NCI-H187 treated with DMSO at 0.1 percent for 48 hours (cell line): ENCODE measurements around the gene HOXD10.

Experiments used
- DNase-seq: peaks from one replicate; lab custom pipeline; 2025; lab: John Stamatoyannopoulos, UW

HOXD10 gene

DNA sequence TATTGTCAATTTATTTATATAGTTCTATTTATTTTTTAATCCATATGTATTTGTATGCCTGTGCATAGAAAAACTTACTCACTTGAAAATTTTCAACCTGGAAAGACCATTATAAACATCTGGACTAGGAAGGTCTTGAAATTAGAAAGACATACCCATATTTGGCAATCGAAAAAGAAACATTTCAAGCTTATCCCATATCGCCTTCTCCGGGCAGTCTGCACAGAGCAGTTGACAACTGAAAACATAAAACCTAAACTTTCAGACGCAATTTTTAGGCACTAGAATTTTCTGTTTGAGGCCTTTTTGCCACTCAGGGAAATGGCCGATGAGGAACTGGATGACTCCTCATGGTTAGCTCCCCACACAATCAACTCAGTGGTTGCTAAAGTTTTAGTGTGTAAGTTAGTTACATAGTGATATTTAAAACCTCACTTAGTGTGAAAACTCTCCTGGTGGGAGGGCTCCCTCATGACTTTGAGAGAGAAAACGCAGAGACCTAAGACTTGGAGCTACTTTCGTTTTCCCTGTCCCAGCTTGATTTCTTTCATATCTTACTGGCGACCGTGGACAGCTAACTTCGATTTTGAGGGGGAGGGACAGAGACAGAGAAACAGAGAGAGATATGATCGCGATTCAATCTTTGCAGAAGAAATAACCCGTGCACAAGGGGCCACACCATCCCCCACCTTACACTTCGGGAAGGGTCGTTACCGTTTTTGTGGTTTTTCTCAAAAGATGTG is 20.2 kb upstream of the HOXD10 start:
- DNase-seq, result no peak

DNA sequence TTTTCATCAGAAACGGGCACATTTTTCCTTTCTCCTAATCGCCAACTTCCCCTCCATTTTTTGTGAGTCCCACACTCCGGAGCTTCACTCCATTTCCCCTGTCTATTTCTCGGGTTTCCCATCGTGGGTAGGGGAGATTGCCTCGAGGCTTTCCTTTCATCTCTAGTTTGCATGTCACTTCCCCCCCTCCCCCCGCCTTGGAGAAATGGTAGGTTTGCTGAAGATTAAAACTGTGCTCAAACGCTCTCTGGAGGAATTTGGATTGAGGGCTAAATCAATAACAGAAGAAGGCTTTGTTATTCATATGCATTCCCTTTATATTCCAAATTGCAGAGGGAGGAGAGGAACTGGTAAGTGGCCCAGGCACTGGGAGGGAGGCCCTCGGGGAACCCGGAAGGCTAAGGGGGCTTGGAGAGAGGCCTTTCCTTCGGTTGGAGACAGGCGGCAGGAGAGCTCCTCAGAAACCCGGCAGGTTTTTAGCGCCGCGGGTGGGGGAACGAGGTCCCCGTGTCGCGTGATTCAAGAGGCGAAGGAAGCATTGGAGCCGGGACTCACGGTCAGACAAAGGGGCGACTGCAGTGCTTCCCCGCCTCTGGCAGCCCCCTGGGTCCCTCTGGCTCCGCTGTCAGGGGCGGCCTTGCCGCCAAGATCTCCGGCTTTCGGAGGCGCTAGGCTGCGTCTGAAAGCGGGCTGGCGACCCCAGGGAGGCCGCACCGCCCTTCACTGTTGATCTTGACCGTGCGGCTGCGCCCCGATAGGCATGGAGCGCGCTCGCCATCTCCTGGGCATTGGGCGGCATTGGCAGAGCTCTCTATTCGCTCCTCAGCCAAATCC is 19.4 kb upstream of the HOXD10 start:
- DNase-seq, result no peak

DNA sequence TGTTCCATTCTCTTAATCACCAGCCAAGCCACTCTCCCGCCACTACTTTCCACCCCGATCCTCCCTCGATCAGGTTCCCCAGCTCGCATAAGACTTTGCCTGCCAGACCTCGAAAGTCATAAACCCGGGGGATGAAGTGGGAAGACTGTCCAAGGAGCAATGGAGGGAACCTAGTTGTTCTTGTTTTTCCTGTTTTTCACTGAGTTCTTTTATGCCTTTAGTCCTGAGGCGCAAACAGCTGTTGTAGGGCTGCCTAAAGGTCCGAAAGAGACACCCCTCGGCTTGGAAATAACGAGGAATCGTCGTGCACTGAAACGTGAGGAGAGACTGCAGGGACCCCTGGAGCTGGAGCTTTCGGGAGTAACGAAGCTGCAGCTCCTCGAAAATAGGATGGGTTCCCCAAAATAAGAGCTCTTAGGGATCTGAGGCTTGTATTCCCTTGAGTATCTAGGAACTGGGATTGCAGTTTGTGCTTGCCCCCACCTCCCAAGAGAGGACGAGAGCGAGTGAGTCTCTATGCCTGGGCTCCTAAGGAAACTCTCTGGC is 18.7 kb upstream of the HOXD10 start:
- no peak for DNase-seq

- no peak for DNase-seq
Measured at GRCh38 chr2:176098366-176099158, 18.0 kb upstream of the HOXD10 start.

DNA sequence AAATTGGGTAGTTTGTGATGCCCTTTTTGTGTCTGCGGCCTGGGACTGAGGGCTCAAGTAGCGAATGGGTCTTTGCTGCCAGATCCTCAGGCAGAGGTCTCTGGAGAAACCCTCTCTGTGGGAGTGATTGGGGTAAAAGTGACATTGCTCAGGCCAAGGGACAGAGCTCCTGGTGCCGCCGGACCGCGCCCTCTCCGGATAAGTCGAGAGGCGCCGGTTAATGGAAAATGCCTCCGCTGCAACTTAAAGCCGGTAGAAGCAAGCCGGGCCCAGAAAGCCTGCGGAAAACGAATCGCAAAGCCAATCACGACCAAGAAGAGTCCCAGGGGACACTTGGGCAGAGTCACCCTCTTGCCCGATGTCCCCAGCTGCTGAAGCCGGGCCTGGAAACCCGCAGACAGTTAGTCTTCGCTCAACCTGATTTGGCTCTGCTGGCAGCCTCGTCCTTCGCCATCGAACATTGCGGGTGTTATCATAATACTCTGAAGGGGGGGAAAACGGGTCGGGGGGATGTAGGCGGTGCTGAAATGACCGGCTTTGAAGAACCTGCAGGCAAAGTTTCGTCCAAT is 17.3 kb upstream of the HOXD10 start:
- no peak for DNase-seq

GRCh38 chr2:176099728-176100546 is 16.6 kb upstream of the HOXD10 start, which contains the start of gene HOXD12:
Gene HOXD12 (plus strand): TSS chr2:176099795. CDS start chr2:176099802, 7 bp downstream.
- no peak for DNase-seq

GRCh38 chr2:176100547-176101140 is 15.9 kb upstream of the HOXD10 start:
- DNase-seq, result no peak

DNA sequence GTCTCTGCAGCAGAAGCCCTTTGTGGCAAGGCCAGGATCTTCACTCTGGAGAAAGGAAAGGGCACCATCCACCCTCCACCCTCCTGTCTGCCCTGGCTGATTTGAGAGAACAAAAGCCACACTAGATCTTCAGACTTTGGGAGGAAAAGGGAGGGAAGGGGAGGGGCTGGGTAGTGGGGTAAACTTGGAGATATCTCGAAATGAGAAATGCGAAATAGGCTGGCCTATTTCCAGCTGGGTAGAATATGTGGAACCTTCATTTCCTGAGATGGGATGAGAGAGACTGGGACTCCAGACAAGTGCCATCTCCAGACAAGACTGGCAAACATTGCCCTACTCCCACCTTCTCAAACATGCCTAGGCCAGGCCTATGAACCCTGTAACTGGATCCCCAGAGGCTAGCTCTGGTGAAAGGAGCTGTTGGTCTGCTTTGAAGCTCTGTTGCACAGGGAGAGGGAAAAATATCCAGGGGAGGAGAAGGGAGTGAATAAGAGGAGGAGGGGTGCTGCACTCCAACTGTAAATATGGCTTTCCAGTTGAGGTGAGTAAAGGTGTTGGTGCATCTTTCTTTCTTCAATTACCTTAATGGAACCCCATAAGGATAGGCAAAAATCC is 15.3 kb upstream of the HOXD10 start:
- DNase-seq, result no peak

GRCh38 chr2:176101842-176102241 is 14.7 kb upstream of the HOXD10 start:
- no peak for DNase-seq

GRCh38 chr2:176102309-176102866 is 14.2 kb upstream of the HOXD10 start:
- no peak for DNase-seq

GRCh38 chr2:176103194-176103593 is 13.4 kb upstream of the HOXD10 start:
- no peak for DNase-seq

DNA sequence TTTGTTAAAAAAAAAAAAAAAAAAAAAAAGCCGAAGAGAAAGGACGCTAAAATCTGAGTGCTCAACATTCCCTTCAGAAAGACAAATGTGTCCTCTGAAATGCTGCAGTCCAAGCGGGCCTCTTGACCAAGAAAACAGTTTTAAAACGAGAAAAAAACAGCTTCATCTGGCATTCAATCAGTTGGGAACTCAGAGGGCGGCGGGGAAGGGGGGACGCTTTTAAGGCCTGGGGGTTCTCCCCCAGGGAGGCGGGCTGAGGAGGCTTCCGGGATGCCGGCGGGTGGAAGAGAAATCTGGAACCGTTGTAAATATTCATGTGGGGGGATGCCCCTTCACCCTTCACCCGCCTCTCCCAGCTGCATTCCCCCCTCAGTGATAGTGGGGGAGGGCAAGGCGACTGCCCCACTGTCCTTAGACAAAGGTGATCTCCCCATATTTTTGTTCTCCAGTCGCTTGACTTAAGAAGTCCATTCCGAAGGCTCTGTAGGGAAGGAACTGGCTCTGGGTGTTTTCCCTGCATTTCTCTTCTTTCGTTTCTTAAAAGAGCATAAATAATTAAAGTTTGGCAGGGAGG is 12.7 kb upstream of the HOXD10 start:
- no peak for DNase-seq

DNA sequence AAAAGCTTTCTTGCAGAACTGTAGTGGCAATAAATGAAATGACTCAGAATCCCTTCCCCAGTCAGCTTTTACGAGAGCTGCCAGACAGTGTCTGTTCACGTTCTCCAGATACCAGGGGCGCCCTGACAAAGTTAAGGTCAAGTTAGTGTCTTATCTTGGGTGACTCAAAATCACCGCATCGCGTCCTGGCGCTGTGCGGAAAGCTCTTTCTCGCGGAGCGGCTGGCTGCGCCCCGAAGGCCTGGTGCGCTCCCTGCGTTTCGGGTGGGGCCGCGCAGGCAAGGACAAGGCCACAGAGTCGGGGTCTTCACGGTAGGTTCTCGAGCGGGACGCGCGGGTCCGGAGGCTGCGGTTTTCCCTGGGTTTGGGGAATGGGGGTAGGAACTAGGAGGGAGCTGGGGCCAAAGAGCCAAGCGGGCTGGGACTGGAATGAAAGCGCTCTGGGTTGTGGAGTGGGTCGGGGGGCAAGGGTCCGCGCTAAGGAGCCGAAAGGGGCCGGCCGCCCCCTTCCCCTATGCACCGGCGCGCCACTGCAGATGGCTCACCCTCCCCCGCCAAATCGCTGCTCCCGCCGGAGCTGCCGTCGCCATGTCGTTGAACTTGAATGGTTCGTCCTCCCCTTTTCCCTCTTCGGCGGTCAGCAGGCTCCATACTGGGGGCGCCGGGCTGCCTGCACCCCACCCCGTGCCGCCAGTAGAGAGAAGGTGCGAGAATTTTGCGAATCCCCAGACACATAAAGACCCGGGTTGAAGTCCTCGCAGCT is 12.1 kb upstream of the HOXD10 start:
- DNase-seq, result no peak

DNA sequence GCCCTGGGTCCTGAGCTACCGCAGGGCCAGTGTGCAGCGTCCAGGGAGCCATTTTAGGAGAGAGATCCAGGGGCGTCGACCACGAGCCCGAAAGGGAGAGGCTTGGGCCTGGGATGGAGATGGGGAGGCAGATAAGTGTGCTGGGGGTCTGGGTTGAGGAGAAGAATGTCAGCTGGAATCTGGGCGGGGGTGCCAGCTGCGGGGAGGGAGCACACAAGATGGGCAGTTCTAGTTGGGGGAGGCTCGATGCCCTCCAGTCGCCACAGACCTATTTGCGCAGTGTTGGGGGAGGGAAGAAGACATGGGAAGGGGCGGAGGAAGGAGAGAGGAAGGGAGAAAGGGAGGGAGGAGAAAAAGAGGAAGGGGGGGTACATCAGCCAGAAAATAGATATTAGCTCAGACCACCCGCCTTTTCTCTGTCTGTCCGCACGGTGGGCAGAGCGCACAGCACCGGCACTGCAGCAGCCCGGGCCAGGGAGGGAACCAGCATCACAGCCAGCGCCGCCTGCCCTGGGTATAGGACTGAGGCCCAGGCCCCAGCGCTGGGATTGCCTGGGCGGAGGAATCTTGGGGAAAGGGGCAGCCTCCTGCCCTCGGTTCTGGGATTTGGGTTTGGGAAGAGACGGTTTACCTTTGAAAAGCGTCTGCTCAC is 11.4 kb upstream of the HOXD10 start:
- no peak for DNase-seq

DNA sequence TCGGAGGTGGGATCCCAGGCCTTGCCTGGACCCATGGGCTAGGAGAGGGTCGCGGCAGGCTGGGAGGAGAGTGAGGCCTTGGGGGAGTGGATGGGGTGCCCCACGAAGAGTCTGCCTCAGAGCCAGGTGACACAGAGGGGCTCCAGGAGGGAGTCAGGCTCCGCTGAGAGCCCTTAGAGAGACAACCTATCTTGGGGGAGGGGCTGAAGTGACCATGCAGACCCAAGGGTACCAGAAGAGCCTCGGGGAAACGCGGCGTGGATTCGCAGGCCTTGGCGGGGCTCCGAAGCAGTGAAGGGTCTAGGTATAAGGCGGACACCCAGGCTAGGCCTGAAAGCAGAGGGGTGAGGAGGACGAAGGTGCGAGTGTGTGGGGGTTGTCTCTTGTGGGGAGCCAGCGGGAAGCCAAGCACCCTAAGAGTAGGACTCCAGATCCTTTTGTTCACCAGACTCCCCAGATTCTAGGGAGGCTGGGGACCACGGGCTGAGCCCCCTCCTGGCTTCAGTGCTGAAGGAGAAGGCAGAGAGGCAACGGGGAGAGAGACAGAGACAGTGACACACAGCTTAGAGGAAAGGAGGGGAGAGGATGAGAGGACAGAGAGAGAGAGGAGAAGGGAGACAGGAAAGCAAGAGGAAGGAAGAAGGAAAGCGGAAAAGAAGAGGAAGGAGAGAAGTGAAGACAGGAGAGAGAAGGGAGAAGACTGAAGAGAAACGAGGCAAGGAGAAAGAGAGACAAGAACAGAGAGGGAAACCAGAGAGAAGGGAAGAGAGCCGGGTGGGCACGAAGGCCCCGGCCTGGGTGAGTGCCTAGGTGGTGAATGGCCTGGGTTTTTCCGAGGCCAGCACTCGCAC is 10.6 kb upstream of the HOXD10 start:
- DNase-seq, result no peak

DNA sequence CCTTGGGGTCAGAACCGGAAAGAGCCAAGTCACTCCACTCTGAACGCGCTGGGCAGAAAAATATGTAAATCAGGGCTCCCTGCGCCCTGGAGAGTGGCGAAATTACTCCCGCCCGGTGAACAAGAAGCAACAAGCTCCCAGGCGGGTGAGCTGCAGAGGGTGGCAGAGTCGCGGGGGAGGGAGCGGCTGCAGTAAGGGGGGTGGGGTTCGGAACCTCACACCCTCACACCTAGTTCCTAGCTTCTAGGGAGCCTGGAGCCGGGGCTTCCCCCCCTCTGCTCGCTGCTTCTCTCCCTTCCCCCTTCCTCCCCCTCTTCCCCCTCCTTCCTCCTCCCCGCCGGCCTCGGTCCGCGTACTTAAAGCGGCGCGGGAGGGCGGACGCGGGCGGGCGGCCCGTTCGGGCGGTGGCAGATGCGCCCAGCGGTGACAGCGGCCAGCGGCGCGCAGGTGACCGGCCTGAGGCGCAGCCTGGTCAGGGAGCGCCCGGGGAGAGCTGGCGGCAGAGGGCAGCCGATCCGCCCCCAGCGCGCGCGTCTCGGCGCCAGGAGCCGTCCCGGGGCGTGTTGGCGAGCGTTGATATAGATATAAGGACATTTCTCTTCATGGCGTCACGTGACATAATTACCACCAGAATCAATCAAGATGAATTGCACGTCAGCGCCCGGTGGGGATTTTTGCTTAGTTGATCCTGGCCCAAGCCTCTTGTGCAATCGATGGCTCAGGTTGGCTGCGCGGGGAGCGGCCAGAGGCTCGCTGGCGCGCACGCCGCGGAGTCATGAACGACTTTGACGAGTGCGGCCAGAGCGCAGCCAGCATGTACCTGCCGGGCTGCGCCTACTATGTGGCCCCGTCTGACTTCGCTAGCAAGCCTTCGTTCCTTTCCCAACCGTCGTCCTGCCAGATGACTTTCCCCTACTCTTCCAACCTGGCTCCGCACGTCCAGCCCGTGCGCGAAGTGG is 9.7 kb upstream of the HOXD10 start, which contains the start of gene HOXD11:
Gene HOXD11, plus strand, starts transcription at position 700 of the 959 bp plus-strand sequence. Its CDS starts 76 bp downstream, at position 776.
- DNase-seq, result no peak
